Measurements from ENCODE around the gene CTDNEP1. TPM values are rescaled to one million over a fixed set of nuclear protein-coding genes. Genes with fewer than 3 reads are reported as not detected.
A peak's percentile ranks its signal among the peaks of the same experiment; 100 is the strongest.

The CTDNEP1 gene
- polyA plus RNA-seq, 4 donors = 70.0 to 132 (median 89.3) TPM

- no peak overlapping the region for H3K4me3 ChIP-seq (ENCODE audit: low read depth in 1 of 3, low read length in 3 of 3)
- FAIRE-seq (no peak), DNase-seq (no peak)
- H3K9me3 ChIP-seq (ENCODE audit: control insufficient read depth in 2 of 2, insufficient read depth in 1 of 2, low read depth in 1 of 2, low read length in 1 of 2) = no peaks in the 10 kb centered on the region
- no peak overlapping the region for H3K27ac ChIP-seq (ENCODE audit: low read depth in 1 of 3, low read length in 2 of 3)
- H3K27me3 ChIP-seq (ENCODE audit: control insufficient read depth in 3 of 3, insufficient read depth in 3 of 3, low read length in 3 of 3) = peaks cover 0 to 17% (median 2%) of the 10 kb centered on the region in 3 donors
- 53 to 56% (median 55%) methylated on average over 6 of the region's 6 CpGs for WGBS, 3 donors
- peaks cover 0 to 30% (median 0%) of the 10 kb centered on the region in 3 donors for H3K4me1 ChIP-seq (ENCODE audit: control insufficient read depth in 3 of 3, insufficient read depth in 2 of 3, low read depth in 1 of 3, low read length in 2 of 3)
- H3K36me3 ChIP-seq (ENCODE audit: control insufficient read depth in 3 of 3, insufficient read depth in 2 of 3, low read depth in 1 of 3, low read length in 3 of 3) = no peaks in the 10 kb centered on the region
These were observed 31.3 kb upstream of the CTDNEP1 start for GRCh38 chr17:7282752-7283321.

DNA sequence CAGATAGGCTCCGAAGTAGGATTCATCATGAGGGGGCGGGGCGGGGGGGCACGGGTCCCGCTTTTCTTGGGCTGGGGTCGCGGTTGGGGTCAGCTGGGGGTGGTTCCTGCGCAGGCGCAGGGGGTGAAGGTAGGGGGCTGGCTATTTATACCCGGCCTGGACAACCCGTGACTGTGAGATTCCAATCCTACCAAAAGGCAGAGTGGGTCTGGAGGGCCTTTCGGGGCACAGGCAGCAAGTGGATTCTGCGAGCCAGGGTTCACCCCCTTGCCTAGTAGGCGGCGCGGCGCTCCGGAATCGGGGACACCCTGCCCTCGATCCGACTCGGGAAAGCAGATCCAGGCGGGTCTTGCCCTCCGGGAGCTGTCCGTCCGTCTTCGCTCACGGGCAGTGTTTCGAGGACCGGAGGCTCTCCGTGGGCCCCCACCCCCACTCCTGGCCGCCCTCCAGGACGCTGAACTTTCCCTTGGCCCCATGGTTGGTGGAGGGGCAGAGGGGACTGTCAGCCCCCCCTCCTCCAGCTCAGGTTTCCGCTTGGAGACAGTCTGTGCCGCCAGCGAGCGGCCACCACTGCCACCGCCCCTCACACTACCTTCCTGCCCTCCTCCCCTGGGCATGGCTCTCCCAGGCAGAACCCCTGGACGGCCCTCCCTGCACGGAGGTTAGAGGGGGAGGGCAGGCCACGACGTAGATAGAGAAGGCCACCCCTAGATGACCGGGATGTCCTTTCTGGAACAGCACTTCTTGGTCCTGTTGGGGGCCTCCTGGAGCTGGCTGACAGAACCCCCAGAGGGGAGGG lies 30.6 kb upstream of the CTDNEP1 start:
- DNase-seq (peak in 1 of 2 donors; percentile 37), FAIRE-seq (no peak)
- Histone ChIP-seq H3K27me3 (ENCODE audit: control insufficient read depth in 3 of 3, insufficient read depth in 3 of 3, low read length in 3 of 3) (peaks cover 0 to 17% (median 0%) of the 10 kb centered on the region in 3 donors), H3K9me3 (ENCODE audit: control insufficient read depth in 2 of 2, insufficient read depth in 1 of 2, low read depth in 1 of 2, low read length in 1 of 2) (no peaks in the 10 kb centered on the region), H3K4me1 (ENCODE audit: control insufficient read depth in 3 of 3, insufficient read depth in 2 of 3, low read depth in 1 of 3, low read length in 2 of 3) (peaks cover 0 to 30% (median 0%) of the 10 kb centered on the region in 3 donors), H3K4me3 (ENCODE audit: low read depth in 1 of 3, low read length in 3 of 3) (peak overlapping the region in 2 of 3 donors; percentile 44 to 48), H3K27ac (ENCODE audit: low read depth in 1 of 3, low read length in 2 of 3) (peak overlapping the region in 1 of 3 donors; percentile 22), H3K36me3 (ENCODE audit: control insufficient read depth in 3 of 3, insufficient read depth in 2 of 3, low read depth in 1 of 3, low read length in 3 of 3) (no peaks in the 10 kb centered on the region)
- WGBS, 3 donors = 4 to 7% (median 6%) methylated on average over 35 to 43 of the region's 43 CpGs

DNA sequence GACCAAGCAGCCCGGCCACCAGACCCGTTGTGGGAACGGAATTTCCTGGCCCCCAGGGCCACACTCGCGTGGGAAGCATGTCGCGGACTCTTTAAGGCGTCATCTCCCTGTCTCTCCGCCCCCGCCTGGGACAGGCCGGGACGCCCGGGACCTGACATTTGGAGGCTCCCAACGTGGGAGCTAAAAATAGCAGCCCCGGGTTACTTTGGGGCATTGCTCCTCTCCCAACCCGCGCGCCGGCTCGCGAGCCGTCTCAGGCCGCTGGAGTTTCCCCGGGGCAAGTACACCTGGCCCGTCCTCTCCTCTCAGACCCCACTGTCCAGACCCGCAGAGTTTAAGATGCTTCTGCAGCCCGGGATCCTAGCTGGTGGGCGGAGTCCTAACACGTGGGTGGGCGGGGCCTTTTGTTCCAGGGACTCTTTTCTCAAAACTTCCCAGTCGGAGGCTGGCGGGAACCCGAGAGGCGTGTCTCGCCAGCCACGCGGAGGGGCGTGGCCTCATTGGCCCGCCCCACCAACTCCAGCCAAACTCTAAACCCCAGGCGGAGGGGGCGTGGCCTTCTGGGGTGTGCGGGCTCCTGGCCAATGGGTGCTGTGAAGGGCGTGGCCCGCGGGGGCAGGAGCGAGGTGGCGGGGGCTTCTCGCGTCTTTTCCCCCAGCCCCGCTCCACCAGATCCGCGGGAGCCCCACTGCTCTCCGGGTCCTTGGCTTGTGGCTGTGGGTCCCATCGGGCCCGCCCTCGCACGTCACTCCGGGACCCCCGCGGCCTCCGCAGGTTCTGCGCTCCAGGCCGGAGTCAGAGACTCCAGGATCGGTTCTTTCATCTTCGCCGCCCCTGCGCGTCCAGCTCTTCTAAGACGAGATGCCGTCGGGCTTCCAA lies 29.8 kb upstream of the CTDNEP1 start, which contains the start of gene SLC2A4:
TSS of gene SLC2A4 (plus strand) at position 645 of the 879 bp plus-strand sequence. CDS start at position 862, 217 bp downstream.
- peak within 1 kb of the TSS in 2 of 3 donors; percentile 6 to 82 for H3K27ac ChIP-seq (ENCODE audit: low read depth in 1 of 3, low read length in 2 of 3)
- H3K9me3 ChIP-seq (ENCODE audit: control insufficient read depth in 2 of 2, insufficient read depth in 1 of 2, low read depth in 1 of 2, low read length in 1 of 2) = no peaks in the 10 kb centered on the region
- no peaks in the 10 kb centered on the region for H3K36me3 ChIP-seq (ENCODE audit: control insufficient read depth in 3 of 3, insufficient read depth in 2 of 3, low read depth in 1 of 3, low read length in 3 of 3)
- DNase-seq = peak; percentile 94 to 97
- peak within 1 kb of the TSS in 2 of 3 donors; percentile 44 to 48 for H3K4me3 ChIP-seq (ENCODE audit: low read depth in 1 of 3, low read length in 3 of 3)
- H3K4me1 ChIP-seq (ENCODE audit: control insufficient read depth in 3 of 3, insufficient read depth in 2 of 3, low read depth in 1 of 3, low read length in 2 of 3) = peaks cover 0 to 30% (median 0%) of the 10 kb centered on the region in 3 donors
- no peak for FAIRE-seq
- WGBS, 3 donors = 0 to 1% (median 0%) methylated on average over 50 to 71 of the region's 71 CpGs
- peaks cover 0 to 17% (median 0%) of the 10 kb centered on the region in 3 donors for H3K27me3 ChIP-seq (ENCODE audit: control insufficient read depth in 3 of 3, insufficient read depth in 3 of 3, low read length in 3 of 3)

DNA sequence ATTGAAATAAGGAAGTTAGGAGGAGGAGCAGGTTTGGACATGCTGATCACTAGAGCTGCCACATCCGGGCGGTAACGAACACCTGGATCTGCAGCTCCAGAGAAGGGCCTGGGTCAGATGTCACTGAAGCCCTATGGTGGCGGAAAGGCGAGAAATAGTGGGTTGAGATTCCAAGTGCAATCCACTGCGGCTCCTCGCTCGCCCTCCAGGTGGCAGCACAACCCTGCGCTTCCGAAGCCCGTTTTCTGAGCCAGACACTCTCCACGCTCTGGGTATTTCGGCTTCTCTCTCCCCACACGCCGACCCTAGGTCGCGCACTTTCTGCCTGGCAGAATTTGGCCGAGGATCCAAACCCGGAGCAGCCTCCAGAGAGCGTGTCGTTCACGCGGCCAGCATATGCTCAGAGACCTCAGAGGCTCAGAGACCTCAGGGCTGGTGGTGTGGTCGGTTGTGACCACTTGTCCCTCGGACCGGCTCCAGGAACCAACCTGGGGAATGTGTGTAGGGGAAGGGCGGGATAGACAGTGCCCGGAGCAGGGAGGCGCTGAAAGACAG lies 29.1 kb upstream of the CTDNEP1 start:
- Histone ChIP-seq H3K36me3 (ENCODE audit: control insufficient read depth in 3 of 3, insufficient read depth in 2 of 3, low read depth in 1 of 3, low read length in 3 of 3) (no peaks in the 10 kb centered on the region), H3K27me3 (ENCODE audit: control insufficient read depth in 3 of 3, insufficient read depth in 3 of 3, low read length in 3 of 3) (peaks cover 0 to 17% (median 0%) of the 10 kb centered on the region in 3 donors), H3K27ac (ENCODE audit: low read depth in 1 of 3, low read length in 2 of 3) (peak overlapping the region; percentile 6 to 82 (median 76)), H3K9me3 (ENCODE audit: control insufficient read depth in 2 of 2, insufficient read depth in 1 of 2, low read depth in 1 of 2, low read length in 1 of 2) (no peaks in the 10 kb centered on the region), H3K4me3 (ENCODE audit: low read depth in 1 of 3, low read length in 3 of 3) (peak overlapping the region in 2 of 3 donors; percentile 44 to 48), H3K4me1 (ENCODE audit: control insufficient read depth in 3 of 3, insufficient read depth in 2 of 3, low read depth in 1 of 3, low read length in 2 of 3) (peaks cover 0 to 30% (median 0%) of the 10 kb centered on the region in 3 donors)
- FAIRE-seq = no peak
- DNase-seq = peak; percentile 81 to 92
- WGBS, 3 donors = 0 to 1% (median 1%) methylated on average over 27 to 29 of the region's 29 CpGs

- Histone ChIP-seq H3K4me3 (ENCODE audit: low read depth in 1 of 3, low read length in 3 of 3) (no peak overlapping the region), H3K9me3 (ENCODE audit: control insufficient read depth in 2 of 2, insufficient read depth in 1 of 2, low read depth in 1 of 2, low read length in 1 of 2) (no peaks in the 10 kb centered on the region), H3K27me3 (ENCODE audit: control insufficient read depth in 3 of 3, insufficient read depth in 3 of 3, low read length in 3 of 3) (peaks cover 0 to 17% (median 0%) of the 10 kb centered on the region in 3 donors), H3K27ac (ENCODE audit: low read depth in 1 of 3, low read length in 2 of 3) (peak overlapping the region; percentile 44 to 82 (median 76)), H3K36me3 (ENCODE audit: control insufficient read depth in 3 of 3, insufficient read depth in 2 of 3, low read depth in 1 of 3, low read length in 3 of 3) (no peaks in the 10 kb centered on the region), H3K4me1 (ENCODE audit: control insufficient read depth in 3 of 3, insufficient read depth in 2 of 3, low read depth in 1 of 3, low read length in 2 of 3) (peaks cover 0 to 30% (median 0%) of the 10 kb centered on the region in 3 donors)
- DNase-seq = peak; percentile 73 to 91
- FAIRE-seq = no peak
- WGBS, 3 donors = 15 to 64% (median 37%) methylated on average over 8 of the region's 8 CpGs
These were observed 27.9 kb upstream of the CTDNEP1 start for GRCh38 chr17:7279448-7279847.

DNA sequence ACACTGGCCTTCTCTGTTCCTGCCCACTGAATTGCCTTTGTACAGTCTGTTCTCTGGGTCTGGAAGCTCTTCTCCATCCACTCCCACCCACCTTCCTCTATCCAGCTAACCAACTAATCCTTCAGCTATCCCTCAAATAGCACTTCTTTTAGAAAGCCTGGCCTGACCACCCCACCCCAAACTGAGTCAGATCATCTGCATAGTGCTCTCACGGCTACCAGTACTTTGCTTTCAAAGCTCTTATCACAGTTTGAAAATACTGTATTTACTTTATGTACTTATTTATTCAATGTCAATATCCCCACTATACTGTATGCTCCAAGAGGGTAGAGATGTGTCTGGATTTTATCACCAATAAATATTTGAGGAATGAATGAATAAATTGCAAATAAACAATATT lies 15.2 kb upstream of the CTDNEP1 start:
- no peak for DNase-seq
- 16 to 51% (median 36%) methylated on average over 1 of the region's 1 CpG for WGBS, 3 donors
- H3K4me1 ChIP-seq (ENCODE audit: control insufficient read depth in 3 of 3, insufficient read depth in 2 of 3, low read depth in 1 of 3, low read length in 2 of 3) = peaks cover 0 to 18% (median 0%) of the 10 kb centered on the region in 3 donors

DNA sequence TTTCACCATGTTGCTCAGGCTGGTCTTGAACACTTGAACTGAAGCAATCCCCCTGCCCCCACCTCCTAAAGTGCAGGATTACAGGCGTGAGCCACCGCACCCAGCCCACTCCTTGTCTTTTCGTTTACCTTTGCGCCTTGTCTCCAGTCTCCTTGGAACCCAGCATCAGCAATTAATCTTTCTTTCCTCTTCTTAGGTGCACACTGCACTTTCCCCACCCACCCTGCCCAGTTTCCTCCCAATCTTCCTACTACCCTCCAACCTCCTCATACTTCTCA lies 12.2 kb upstream of the CTDNEP1 start:
- H3K27me3 ChIP-seq (ENCODE audit: control insufficient read depth in 3 of 3, insufficient read depth in 3 of 3, low read length in 3 of 3) = peaks cover 0 to 6% (median 0%) of the 10 kb centered on the region in 3 donors
- 9 to 31% (median 28%) methylated on average over 4 of the region's 4 CpGs for WGBS, 3 donors
- FAIRE-seq (no peak), DNase-seq (peak; percentile 71 to 89)
- H3K4me3 ChIP-seq (ENCODE audit: low read depth in 1 of 3, low read length in 3 of 3) = peak overlapping the region in 2 of 3 donors; percentile 74 to 76
- peak overlapping the region; percentile 95 to 99 (median 97) for H3K27ac ChIP-seq (ENCODE audit: low read depth in 1 of 3, low read length in 2 of 3)
- no peaks in the 10 kb centered on the region for H3K9me3 ChIP-seq (ENCODE audit: control insufficient read depth in 2 of 2, insufficient read depth in 1 of 2, low read depth in 1 of 2, low read length in 1 of 2)
- H3K4me1 ChIP-seq (ENCODE audit: control insufficient read depth in 3 of 3, insufficient read depth in 2 of 3, low read depth in 1 of 3, low read length in 2 of 3) = peaks cover 0 to 20% (median 0%) of the 10 kb centered on the region in 3 donors
- peaks cover 0 to 22% (median 2%) of the 10 kb centered on the region in 3 donors for H3K36me3 ChIP-seq (ENCODE audit: control insufficient read depth in 3 of 3, insufficient read depth in 2 of 3, low read depth in 1 of 3, low read length in 3 of 3)

More for the DNA sequence above, 15.2 kb upstream of the CTDNEP1 start:
- Histone ChIP-seq H3K4me3 (ENCODE audit: low read depth in 1 of 3, low read length in 3 of 3) (no peak overlapping the region), H3K27me3 (ENCODE audit: control insufficient read depth in 3 of 3, insufficient read depth in 3 of 3, low read length in 3 of 3) (peaks cover 0 to 4% (median 0%) of the 10 kb centered on the region in 3 donors), H3K36me3 (ENCODE audit: control insufficient read depth in 3 of 3, insufficient read depth in 2 of 3, low read depth in 1 of 3, low read length in 3 of 3) (peaks cover 0 to 2% (median 0%) of the 10 kb centered on the region in 3 donors), H3K9me3 (ENCODE audit: control insufficient read depth in 2 of 2, insufficient read depth in 1 of 2, low read depth in 1 of 2, low read length in 1 of 2) (no peaks in the 10 kb centered on the region), H3K27ac (ENCODE audit: low read depth in 1 of 3, low read length in 2 of 3) (no peak overlapping the region)
- FAIRE-seq = no peak

All from small intestine (tissue), 7 donors.